Stimulated activated CD4-positive, alpha-beta T cell treated with anti-CD3 and anti-CD28 coated beads, TNF-alpha, amount 100 ng/mL, for 48 hours (primary cell): Measurements from ENCODE around the gene BZW1.

Experiments
- DNase-seq, 3 donors: peaks; one replicate each; pipeline ENCODE4 v3.0.0-alpha.2; 2020; ENCODE audit warnings: low read depth in 3 of 3

Gene BZW1

DNA sequence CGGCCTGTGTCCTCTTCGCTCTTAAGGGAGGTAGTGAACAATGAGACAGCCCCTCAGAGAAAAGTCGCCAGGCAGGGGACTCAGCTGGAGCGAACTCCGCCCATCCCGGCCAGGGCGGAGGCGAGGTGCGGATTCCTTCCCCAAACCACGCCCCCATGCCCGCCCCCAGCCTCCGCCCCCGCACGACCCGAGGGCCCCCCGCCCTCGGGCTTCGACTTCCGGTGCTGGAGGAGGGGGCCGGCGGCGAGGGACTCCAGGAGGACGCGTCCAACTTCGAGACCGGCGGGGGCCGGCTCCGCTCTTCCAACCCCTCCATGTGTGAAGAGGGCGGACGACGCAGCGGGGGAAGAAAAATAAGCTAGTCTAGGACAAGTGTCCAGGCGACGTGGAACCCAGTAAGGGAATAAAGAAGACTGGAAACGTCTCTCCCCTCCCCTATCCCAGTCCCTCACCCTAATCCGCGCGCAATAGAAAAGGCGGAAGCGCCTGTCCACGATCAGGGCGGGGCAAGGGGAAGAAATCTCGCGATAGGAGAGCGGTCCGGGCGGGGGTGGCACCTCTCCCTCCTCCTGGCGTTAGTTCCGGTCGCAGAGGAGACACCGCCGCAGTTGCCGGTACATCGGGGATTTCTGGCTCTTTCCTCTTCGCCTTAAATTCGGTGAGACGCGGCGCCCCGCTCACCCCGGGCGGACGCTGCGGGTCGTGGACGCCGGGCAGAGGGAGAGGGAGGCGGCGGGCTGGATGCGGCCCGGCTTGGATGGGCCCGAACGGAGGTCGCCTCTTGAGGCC lies at the start of gene BZW1:
BZW1 (plus strand) TSS at position 578 of the 789 bp plus-strand sequence. CDS start 1,308 bp downstream, outside the sequence.
- peak; percentile 93 to 94 (median 94) for DNase-seq

DNA sequence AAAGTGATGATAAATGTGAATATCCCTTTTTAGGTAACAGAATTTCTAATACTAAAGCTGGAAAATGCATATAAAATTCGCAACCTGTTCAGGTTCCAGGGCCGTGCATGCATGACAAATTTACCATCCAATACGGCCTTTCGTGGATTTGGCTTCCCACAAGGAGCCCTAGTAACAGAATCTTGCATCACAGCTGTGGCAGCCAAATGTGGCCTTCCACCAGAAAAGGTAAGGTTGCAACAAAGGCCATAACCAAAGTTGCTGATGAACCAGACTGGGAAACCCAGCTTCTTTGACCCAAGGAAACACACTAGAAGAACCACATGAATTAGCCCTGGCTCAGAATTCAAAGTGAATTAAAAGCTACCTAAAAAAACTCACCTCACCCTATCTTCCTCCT lies 49.6 kb upstream of the BZW1 start:
- no peak for DNase-seq

DNA sequence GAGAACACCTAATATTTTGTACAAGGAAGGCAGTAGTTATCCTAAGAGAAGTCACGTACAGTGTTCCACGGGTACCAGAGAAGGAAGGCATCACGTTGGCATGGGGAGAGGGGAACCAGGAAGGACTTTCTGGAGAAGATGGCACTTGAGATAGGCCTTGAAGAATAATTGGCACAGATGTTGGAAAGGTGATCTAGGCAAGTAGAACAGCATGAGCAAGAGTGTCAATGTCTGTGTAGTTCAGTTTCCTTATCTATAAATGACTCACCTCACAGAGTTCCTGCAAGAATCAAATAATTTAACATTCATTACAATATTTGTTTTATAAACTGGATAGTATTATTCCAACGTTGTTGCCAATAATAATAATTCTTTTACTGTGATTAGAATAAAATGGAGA lies 48.3 kb upstream of the BZW1 start:
- no peak for DNase-seq

DNA sequence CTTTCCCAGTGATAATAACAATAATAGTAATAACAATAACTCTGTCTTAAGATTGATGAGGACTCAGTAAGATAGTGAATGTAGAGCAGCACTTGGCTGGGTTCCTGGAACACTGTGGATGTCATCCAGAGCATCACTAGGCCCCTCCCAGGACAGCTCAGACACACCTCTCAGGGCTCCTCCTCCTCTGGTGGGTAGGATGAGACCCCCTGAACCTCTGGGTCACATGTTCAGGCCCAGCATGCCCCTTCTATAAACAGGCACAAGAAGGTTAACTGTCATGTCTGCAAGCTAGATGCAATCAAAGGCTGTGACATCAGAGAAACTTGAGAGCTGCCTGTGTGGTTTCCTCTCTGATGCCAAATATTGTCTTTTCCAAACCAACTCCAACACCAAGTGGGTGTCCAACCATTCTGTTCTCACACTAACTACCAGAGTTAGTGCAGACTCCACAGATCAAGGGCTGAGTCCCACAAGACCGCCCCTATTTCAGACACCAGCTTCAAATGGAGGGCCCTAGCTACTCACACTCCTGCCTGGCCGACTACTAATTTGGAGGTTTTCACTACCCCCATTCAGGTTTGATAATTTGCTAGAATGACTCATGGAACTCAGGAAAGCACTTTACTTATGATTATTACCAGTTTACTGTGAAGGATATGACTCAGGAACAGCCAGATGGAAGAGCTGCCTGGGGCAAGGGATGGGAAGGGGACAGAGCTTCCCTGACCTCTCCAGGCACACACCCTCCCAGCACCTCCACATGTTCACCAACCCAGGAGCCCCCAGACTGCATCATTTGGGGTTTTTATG lies 46.4 kb upstream of the BZW1 start:
- DNase-seq, result peak; percentile 31 to 62 (median 46)

DNA sequence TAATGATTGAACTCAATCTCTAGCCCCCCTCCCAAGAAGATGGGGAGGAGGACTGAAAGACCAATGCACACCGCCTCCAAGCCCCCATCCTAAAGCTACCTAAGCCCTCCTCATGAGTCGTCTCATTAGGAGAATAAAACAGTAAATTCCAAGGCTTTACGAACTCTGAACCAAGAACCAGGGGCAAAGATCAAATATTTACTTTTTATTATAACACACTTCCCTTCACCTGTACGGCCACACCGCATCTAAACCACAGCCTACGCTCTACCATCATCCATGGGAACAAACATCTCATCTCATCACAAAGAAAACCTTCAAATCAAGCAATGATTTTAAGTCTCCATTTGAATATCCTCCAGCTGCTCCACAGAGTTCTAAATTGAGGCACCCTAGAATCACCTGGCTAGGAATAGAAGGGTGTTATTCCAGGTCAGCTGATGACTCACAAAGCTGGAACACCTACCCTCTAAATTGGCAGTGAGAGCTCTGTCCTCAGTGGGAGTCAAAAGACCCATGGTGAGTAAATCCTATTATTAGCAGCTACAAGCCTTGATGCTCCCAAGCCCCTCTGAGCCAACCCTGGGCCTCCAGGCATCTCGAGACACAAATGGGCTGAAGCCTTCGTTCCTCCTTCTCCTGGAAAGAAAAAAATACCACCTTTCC lies 45.6 kb upstream of the BZW1 start:
- DNase-seq, result no peak

DNA sequence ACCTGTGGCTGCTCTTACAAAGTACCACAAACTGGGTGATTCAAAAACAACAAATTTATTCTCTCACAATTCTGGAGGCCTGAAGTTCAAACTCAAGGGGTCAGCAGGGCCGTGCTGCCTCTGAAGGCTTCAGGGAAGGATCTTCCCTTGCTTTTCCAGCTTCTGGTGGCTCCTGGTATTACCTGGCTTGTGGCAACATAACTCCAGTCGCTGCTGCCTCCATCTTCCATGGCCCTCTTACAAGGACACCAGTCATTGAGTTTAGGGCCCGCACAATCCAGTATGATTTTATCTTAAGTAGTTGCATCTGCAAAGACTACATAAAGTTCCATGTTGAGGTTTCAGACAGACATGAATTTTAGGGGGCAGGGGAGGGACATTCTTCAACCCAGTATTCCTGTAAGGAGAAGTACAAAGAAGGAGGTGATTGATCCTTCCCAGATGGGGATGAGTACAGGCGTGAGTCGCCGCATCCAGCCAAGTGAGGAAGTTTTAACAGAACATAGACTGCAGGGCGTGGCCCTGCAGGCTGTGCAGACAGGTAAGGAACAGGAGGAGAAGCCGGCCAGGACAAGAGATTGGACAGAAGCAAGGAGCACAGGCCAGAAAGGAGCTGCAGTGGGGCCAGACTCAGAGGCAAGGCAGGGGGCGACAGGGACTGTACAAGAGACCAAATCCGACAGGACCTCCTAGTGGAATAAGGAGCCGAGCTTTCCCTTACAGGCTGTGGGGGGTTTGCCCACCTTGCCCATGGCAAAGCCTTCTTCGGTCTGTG lies 44.4 kb upstream of the BZW1 start:
- no peak for DNase-seq

DNA sequence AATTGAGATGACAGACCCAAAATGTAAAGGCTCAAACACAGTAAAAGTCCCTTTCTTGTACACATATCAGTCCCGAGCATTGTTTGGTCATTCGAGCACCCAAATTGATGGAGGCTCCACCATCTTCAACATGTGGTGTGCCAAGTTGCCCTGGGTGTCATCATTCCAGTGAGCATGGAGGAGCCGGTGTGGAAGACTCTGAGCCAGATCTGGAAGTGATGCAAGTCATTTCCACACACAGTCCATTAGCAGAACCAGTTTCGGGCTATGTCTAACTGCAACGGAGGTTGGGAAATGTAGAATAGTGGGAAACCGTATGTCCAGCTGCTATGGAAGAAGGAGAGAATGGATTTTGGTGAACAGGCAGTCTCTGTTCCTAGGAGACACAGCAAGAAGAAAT lies 40.9 kb upstream of the BZW1 start:
- DNase-seq, result no peak

DNA sequence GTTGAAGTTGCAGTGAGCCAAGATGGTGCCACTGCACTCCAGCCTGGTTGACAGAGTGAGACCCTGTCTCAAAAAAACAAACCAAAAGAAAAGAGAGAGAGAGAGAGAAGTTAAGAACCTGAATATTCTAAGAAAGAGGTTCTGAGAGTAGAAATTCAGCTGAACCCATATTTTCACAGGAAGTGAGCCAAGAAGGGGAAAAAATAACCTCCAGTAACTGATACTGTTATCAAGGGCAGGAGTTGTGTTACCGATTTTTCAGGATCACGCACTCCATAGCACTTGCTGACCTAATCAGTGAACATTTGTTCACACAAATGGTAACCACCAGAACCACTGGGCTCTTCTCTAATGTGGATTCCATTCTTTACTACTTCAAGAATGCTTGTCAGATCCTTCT lies 39.1 kb upstream of the BZW1 start:
- no peak for DNase-seq

DNA sequence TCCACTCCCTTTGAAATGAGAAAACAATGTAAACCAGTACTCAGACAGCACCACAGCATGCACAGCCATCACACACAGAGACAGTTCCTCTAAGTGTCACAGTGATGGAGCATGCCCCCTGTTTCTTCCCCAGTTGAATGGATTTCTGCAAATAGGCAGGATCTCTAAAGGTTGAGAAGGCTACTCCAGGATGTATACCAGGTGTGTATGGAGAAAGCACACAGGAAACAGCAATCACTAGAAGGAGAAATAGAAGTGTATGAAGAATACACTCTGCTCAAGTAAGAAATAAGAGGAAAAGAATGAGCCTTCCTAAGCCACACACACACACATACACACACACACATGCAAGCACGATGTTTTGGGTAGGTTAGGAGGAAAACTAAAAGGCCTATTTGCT lies 38.6 kb upstream of the BZW1 start:
- DNase-seq, result no peak

DNA sequence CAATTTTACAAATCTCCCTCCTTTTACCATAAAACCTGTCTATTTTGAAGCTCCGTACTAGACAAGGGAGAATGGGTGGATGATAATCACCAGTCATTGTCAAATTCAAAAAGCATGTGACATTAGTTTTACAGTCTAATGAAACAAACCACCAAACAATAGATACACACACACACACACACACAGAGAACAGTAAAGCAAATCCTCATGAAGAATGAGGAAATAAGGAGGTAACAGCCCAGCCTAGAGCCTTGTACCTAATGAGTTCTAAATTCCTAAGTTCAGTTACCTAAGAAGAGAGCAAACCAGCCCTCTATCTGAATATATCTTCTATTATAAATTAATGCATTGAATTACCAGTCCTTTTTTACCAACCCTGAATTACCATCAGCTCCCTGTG lies 36.8 kb upstream of the BZW1 start:
- DNase-seq, result no peak

DNA sequence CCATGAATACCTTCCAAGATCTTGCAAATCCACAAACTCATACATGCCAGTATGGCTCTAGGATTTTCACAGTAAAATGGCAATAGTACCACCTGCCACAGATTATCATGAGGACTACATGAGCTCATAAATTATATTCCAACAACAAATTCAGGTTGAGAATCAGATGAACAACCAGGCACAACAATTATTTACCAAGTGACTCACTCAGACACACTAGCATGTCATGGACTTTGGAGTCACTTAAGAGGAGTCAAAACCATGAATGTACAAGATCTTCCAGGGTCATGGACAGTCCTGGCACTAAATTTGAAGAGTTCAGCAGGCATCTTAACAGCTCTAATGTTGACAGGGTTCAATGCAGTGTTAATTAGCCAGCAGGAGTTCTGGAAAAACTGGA lies 34.4 kb upstream of the BZW1 start:
- DNase-seq, result no peak

DNA sequence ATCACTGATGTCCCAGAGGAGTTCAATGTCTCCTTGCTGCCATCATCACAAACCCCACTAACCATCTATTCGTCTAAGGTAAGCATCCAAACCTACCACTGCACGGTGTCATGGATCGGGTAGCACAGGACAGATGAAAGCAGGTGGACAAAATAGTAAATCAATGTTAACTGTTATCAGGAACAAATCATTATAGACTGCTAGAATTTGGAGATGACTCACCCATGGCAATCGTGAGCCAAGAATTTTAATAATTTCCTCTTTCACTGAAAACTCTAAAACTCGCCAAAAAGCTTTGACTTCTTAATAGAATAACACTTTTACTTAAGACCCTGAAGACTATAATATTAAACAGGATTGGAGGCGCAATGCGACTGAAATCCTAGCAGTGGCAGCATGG lies 33.7 kb upstream of the BZW1 start:
- DNase-seq, result no peak

DNA sequence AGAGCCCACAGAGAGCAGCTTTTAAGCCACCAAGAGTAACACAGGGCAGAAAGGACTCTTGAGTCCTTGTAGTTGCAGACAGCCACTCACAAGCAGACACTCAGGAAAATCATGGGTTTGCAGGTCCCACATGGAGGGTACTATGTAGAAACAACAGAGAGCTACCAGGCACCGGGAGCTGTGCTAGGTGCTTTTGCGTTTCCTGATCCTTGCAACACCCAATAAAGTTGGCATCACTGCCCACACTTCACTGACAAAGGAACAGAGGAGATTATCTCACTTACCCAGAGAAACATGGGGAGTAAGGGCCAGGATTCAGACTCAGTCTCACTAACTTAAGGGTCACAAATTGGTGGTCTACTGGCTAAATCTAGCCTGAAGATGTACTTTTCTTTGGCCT lies 32.5 kb upstream of the BZW1 start:
- no peak for DNase-seq

DNA sequence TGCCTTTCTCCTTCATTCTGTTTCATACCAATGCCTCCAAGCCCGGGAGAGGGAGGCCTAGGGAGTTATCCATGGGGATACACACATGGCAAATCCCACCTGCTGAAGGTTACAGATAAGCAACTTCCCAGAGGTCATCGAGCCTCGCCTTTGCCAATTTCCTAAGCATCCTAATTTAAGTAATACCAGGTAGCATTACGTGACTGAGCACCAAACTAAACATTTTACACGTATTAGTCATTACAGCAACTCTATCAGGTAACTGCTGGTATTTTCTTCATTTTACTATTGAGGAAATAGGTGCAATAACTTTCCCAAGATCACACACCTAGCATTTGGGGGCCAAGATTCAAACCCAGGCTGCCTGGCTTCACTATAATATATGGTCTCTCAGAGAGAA lies 30.1 kb upstream of the BZW1 start:
- no peak for DNase-seq

DNA sequence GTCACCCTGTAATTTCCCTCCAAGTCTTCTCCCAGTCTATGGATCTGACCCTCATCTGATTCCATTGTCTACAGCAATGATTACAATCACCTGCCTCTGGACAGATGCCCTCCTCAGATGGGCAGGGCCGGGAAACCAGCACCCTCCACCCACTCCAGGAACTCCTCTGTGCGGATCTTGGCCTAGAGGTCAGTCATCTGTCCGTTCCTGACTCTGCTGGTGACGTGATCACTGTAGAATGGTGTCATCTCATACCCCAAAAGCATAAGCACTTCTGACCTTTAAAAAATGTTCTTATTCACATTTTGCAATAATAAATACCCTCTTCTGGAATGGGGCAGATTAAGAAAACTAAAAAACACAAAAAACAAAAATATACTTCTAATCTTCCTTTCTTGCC lies 29.5 kb upstream of the BZW1 start:
- no peak for DNase-seq

DNA sequence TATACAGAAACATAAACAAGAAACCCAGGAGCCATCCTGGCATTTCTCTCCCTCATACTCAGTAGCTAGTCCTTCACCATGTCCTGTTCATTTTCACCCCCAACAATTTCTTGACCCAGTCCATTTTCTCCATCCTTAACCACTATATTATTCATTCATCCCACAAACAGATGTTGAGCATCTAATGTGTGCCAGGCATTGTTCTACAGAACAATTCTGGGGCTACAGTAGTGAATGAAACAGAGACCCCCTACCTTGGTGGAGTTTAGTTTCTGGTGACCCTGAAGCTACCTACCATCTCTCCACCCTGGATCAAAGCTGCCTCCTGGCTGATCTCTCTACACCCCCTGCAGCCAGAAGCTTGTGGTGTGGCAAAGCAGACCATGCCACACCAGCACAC lies 27.5 kb upstream of the BZW1 start:
- DNase-seq, result no peak

DNA sequence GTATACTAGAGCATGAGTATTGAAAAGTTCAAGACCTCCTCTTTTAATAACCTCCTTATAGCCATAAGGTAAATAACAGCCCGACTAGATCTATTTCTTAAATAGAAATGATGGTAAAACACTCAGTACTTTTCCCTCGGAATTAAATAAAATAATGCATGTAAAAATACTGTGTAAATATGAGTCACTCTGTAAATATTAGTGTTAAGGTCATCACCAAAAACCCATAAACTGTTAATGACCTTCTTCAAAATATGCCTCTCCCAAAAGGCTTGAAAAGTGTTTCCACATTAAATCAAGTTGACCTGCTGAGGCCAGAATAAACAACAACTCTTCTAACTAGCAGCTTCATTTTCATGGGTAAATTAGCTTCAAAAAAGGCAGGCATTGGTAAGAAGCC lies 25.3 kb upstream of the BZW1 start:
- no peak for DNase-seq

DNA sequence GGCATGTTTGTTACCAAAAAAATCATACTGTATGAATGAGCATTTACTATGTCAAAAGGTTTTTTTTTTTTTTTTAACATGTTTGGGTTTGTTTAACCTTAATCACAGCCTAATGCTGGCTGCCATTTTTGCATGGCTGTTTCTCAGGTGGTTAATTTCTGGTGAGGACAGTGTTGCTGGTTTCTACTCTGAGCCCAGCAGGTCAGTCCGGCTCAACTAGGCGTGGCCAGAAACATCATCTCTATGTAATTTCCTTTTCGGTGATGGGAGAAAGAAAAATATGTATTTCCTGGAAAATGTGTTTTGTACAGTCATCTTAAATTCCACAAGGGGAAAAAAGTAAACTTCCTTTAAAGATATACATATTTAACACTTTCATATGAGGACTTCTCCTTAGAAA lies 24.9 kb upstream of the BZW1 start:
- DNase-seq, result no peak

DNA sequence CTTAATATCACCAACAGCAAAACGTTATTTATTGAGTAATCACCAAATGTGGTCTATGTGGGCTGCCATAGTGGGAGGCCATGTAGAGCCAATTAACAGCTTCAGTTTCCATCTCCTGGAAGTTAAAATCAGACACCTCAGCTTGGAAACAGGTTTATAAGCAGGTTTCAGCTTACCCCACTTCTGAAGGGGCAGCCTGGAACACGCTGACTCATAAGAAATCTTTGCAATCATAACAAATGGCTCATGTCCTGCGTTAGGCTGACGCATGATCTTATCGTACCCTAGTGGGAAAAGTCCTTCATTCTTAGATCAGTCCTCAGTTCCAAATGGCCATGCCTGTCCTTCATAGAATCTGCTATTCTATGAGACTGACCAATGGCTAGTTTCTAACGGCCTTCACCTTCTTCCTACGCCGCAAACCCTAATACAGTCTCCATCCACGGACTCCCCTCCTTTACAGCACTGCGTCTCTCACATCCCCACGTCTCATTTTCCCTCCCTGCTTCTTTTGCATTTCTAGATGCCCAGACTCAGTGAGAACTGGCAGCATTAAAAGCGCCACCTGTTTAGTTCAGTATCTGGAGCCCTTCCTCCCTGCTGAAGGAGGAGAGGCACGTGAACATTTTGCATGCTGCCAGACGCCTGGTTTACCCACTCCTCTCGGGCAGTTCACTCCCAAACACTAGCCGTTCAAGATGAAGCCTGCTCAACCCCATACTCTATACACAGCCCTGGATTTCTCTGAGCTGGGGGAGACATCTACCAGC lies 24.2 kb upstream of the BZW1 start:
- peak in 1 of 3 donors; percentile 9 for DNase-seq

DNA sequence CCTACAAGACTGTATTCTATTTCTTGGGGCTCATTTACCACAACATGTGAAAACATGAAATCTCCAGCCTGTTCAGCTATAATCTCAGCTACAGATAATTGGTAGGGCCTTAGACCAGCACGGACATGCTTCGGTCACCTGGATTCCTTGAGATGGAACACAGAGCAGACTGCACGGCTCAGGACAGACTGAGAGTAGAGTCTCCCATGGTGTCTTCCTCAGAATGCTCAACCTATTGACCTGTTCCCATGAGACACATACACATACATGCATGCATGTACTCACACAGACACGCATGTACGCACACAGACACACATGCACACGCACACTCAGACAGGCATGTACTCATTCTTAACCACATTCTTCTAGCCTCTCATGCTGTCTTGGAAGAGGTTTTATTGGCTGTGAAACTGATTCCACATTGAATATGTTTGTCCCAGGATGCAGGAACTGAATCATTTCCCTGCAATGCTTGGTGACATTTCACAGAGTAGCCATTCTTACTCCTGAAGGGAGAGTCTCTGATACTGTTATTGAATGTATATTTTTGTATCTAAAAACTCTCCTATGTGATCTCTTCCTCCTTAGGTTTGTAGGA lies 23.5 kb upstream of the BZW1 start:
- no peak for DNase-seq

DNA sequence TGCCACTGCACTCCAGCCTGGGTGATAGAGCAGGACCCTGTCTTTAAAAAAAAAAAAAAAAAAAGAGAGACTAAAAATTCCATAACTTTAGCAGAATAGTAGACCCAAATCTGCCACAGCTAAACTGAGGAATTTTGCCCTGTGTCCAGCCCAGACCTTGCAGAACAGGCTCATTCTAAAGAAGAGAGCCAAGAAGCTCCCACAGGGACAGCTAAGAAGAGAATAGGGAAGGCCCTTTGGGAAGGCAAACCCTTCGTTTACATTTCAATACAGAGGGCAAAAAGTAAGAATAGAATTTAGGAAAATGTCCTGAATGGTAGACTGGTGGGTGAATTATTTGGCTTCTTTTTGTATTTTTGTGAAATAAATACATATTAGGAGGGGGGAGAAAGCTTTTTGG lies 21.5 kb upstream of the BZW1 start:
- DNase-seq, result no peak
